Measurements from ENCODE around the gene SI.

DNA sequence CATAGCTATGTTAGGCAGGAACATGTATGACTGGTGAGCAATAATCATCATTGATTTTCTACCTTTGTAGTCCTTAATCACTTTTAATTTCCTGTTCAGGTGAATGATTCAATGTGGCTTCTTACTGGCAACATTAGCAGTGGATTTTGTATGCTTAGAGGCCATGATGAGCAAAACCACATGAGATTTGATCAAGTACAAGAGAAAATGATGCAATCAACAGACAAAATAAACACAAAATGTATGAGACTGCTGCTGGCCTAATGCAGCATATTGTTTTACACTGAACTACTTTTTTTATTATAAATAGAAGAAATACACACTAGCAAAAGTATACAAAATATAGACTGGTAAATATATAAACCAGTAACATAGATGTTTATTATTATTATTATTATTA lies 47.5 kb upstream of the SI start:
- TF ChIP-seq EZH2phosphoT487 (IDR thresholded peaks at IDR 0.05) = no peak
- no peak for TF ChIP-seq CTCF (IDR thresholded peaks at IDR 0.05)
- TF ChIP-seq EZH2 (IDR thresholded peaks at IDR 0.05) = no peak

Data from neural progenitor cell (in vitro differentiated cells).